Measurements from ENCODE around the gene RDH5. TPM values are rescaled to one million over a fixed set of nuclear protein-coding genes. Genes with fewer than 3 reads are reported as not detected.

The RDH5 gene
- total and polyA plus RNA-seq, 2 of the 4 experiments (the other 2 are of a cell fraction), result 7.3 to 18.8 TPM

- TF ChIP-seq MXI1 (IDR thresholded peaks at IDR 0.05; ENCODE audit: borderline replicate concordance, low read depth, low read length), result no peak
Observed at GRCh38 chr12:55720894-55721444, 776 bp downstream of the RDH5 start (continued).

DNA sequence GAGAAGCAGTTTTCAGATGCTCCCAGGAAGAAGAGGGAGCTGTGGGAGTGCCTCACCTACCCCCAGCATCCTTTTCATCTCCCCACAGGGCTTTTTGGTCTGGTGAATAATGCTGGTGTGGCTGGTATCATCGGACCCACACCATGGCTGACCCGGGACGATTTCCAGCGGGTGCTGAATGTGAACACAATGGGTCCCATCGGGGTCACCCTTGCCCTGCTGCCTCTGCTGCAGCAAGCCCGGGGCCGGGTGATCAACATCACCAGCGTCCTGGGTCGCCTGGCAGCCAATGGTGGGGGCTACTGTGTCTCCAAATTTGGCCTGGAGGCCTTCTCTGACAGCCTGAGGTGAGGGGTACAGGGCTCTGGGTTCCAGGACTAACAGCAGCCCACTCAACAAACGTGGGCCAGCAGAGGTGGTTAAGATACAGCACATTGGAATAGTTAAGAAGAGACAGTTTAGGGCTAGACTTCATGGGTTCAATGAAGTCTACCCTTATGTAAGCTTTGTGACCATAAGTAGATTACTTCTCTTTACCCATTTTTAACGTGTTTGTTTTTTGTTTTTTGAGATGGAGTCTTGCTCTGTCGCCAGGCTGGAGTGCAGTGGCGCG is 1.5 kb downstream of the RDH5 start:
- ChIA-PET POLR2A (ENCODE audit: unreplicated experiment) (no interaction called here), CTCF (interaction anchor here (0.6 to 1.6 kb wide), 7 partner anchors 17 to 102 kb away, joined by 3 to 6 read pairs (median 4); no protein-coding TSS in a partner anchor)
- no peak overlapping the region for H3K56ac ChIP-seq (ENCODE audit: extremely low read depth, insufficient read depth, low read length)
- no peak overlapping the region for H2AFZ ChIP-seq (replicated peaks; ENCODE audit: low read length, poor library complexity)
- no peak overlapping the region for H3K9ac ChIP-seq (ENCODE audit: low read depth, low read length)
- intact Hi-C loops (cut with micrococcal nuclease) (loop anchor here (2.0 kb wide), 2 partner anchors 61 to 533 kb away; no protein-coding TSS in a partner anchor), dilution Hi-C loops (cut with HindIII; ENCODE audit: low sequenced_read_pairs, unreplicated experiment) (no loop called here), in situ Hi-C loops (cut with MboI; ENCODE audit: low sequenced_read_pairs) (no loop called here)
- H3K14ac ChIP-seq (replicated peaks; ENCODE audit: low read depth, low read length), result no peak overlapping the region
- no peak overlapping the region for H4K8ac ChIP-seq (ENCODE audit: low read depth in 2 of 2, low read length in 2 of 2)
- ATAC-seq (ENCODE audit: low read depth), result no peak; the same call in none of the 2 replicates
- no peak overlapping the region for H3K23ac ChIP-seq (ENCODE audit: low read depth, low read length)
- 81% methylated on average over 4 of the region's 14 CpGs; no CpG with 5 or more reads in 1 of the 2 experiments for WGBS, 2 experiments (ENCODE audit: extremely low coverage in 2 of 2, insufficient read length in 1 of 2)
- H2BK120ac ChIP-seq (ENCODE audit: low read depth, low read length), result no peak overlapping the region
- H3K9me1 ChIP-seq (ENCODE audit: insufficient read depth, low read length), result peaks cover 27% of the 10 kb centered on the region
- peaks cover 37% of the 10 kb centered on the region for H3K36me3 ChIP-seq (ENCODE audit: control insufficient read depth, insufficient read depth, low read length)
- peaks cover 52% of the 10 kb centered on the region for H4K20me1 ChIP-seq (ENCODE audit: insufficient read depth, low read length)
- no peak overlapping the region for H3K18ac ChIP-seq (ENCODE audit: low read depth, low read length)
- no peak overlapping the region for H4K91ac ChIP-seq (ENCODE audit: insufficient read depth, low read depth, low read length)
- H2BK15ac ChIP-seq (ENCODE audit: low read depth, low read length), result no peak overlapping the region
- peak overlapping the region; percentile 24; the same call in 1 of the 2 replicates for H3K4me2 ChIP-seq (ENCODE audit: low read depth, low read length)
- H2AK5ac ChIP-seq (ENCODE audit: low read depth, low read length), result peak overlapping the region; percentile 89; the same call in 1 of the 2 replicates
- no peak overlapping the region for H2BK20ac ChIP-seq (ENCODE audit: low read depth, low read length)
- no peaks in the 10 kb centered on the region for H3K9me3 ChIP-seq (ENCODE audit: control insufficient read depth, insufficient read depth, low read length)
- H3K4me3 ChIP-seq (ENCODE audit: insufficient read depth, low read depth, low read length), result no peak overlapping the region
- peak overlapping the region; percentile 60 for H2BK5ac ChIP-seq (ENCODE audit: low read depth, low read length, poor library complexity, severe bottlenecking)
- no peak for DNase-seq
- no peak for TF ChIP-seq CTCF (conservative IDR thresholded peaks at IDR 0.05; ENCODE audit: low read depth, low read length)
- peak; percentile 61 for TF ChIP-seq POLR2A (IDR thresholded peaks at IDR 0.05; ENCODE audit: low read depth, low read length)
- no peak overlapping the region for H4K5ac ChIP-seq (ENCODE audit: low read depth, low read length)
- H3K4me1 ChIP-seq (ENCODE audit: control insufficient read depth, insufficient read depth, low read length), result peaks cover 33% of the 10 kb centered on the region
- no TSS peak for BruUV-seq (replicated peaks)
- H3K4ac ChIP-seq (ENCODE audit: low read depth, low read length), result peak overlapping the region; percentile 18; the same call in 1 of the 2 replicates
- H3K27me3 ChIP-seq (ENCODE audit: control insufficient read depth, insufficient read depth, low read length), result no peaks in the 10 kb centered on the region
- H3K27ac ChIP-seq (ENCODE audit: insufficient read depth, low read length), result no peak overlapping the region
- peak overlapping the region; percentile 75 for H2AK9ac ChIP-seq (replicated peaks; ENCODE audit: low read depth, low read length, poor library complexity)
- H3K79me1 ChIP-seq (ENCODE audit: low read depth in 1 of 2, low read length in 2 of 2), result peaks cover 23 to 73% of the 10 kb centered on the region in 2 experiments
